ENCODE results near the gene UBTD2. TPM values are rescaled to one million over a fixed set of nuclear protein-coding genes. Genes with fewer than 3 reads are reported as not detected.
"Not testable (repeated sequence)": the region's sequence is repeated elsewhere in the genome, so short reads cannot be mapped to it uniquely, and the experiment has no call there.

UBTD2 gene
- total RNA-seq, 1 experiment from 2014 or later = 32.6 TPM

- DNase-seq (ENCODE audit: low read depth) = no peak
Measured at GRCh38 chr5:172251419-172251818, 32.1 kb downstream of the UBTD2 start.

- no peak for DNase-seq (ENCODE audit: low read depth)
Measured at GRCh38 chr5:172248637-172249036, 34.9 kb downstream of the UBTD2 start.

GRCh38 chr5:172245703-172246125 is 37.9 kb downstream of the UBTD2 start:
- DNase-seq (ENCODE audit: low read depth) = no peak

GRCh38 chr5:172245046-172245445 is 38.5 kb downstream of the UBTD2 start:
- DNase-seq (ENCODE audit: low read depth) = no peak

GRCh38 chr5:172243302-172243701 is 40.3 kb downstream of the UBTD2 start:
- no peak for DNase-seq (ENCODE audit: low read depth)

- no peak for DNase-seq (ENCODE audit: low read depth)
Measured at GRCh38 chr5:172238334-172238733, 45.2 kb downstream of the UBTD2 start.

GRCh38 chr5:172235827-172236736 is 47.5 kb downstream of the UBTD2 start:
- no peak for DNase-seq (ENCODE audit: low read depth)

- no peak for DNase-seq (ENCODE audit: low read depth)
Measured at GRCh38 chr5:172235132-172235780, 48.3 kb downstream of the UBTD2 start.

GRCh38 chr5:172234031-172234430 is 49.5 kb downstream of the UBTD2 start:
- no peak for DNase-seq (ENCODE audit: low read depth)

GRCh38 chr5:172229904-172230303 is 53.7 kb downstream of the UBTD2 start:
- no peak for DNase-seq (ENCODE audit: low read depth)

- DNase-seq (ENCODE audit: low read depth) = no peak
Measured at GRCh38 chr5:172224996-172225395, 58.6 kb downstream of the UBTD2 start.

GRCh38 chr5:172223901-172224873 is 59.4 kb downstream of the UBTD2 start:
- DNase-seq (ENCODE audit: low read depth) = no peak

GRCh38 chr5:172219296-172219695 is 64.3 kb downstream of the UBTD2 start:
- DNase-seq (ENCODE audit: low read depth) = no peak

- peak; percentile 7 for DNase-seq (ENCODE audit: low read depth)
Measured at GRCh38 chr5:172216345-172216744, 67.2 kb downstream of the UBTD2 start.

- DNase-seq (ENCODE audit: low read depth) = no peak
Measured at GRCh38 chr5:172213126-172213525, 70.4 kb downstream of the UBTD2 start.

GRCh38 chr5:172211676-172212075 is 71.9 kb downstream of the UBTD2 start:
- DNase-seq (ENCODE audit: low read depth) = no peak

GRCh38 chr5:172209714-172210113 is 73.8 kb downstream of the UBTD2 start:
- DNase-seq (ENCODE audit: low read depth) = no peak

- no peak for DNase-seq (ENCODE audit: low read depth)
Measured at GRCh38 chr5:172207511-172207910, 76.1 kb downstream of the UBTD2 start.

- not testable (repeated sequence) for DNase-seq (ENCODE audit: low read depth)
Measured at GRCh38 chr5:172205984-172206383, 77.6 kb downstream of the UBTD2 start.

- no peak for DNase-seq (ENCODE audit: low read depth)
Measured at GRCh38 chr5:172200476-172200875, 83.1 kb downstream of the UBTD2 start.

- no peak for DNase-seq (ENCODE audit: low read depth)
Measured at GRCh38 chr5:172199446-172199845, 84.1 kb downstream of the UBTD2 start.

- DNase-seq (ENCODE audit: low read depth) = not testable (repeated sequence)
Measured at GRCh38 chr5:172197775-172198174, 85.8 kb downstream of the UBTD2 start.

All from Daoy (cell line).